Activated CD4-positive, CD25-positive, alpha-beta regulatory T cell treated with anti-CD3 and anti-CD28 coated beads, Interleukin-2, amount 50 U/mL, for 72 hours (primary cell): ENCODE measurements around the gene DNAH12.
"Not testable (repeated sequence)": the region's sequence is repeated elsewhere in the genome, so short reads cannot be mapped to it uniquely, and the experiment has no call there.

Experiments
- DNase-seq: peaks from one replicate; pipeline ENCODE4 v3.0.0; 2021

Gene DNAH12

GRCh38 chr3:57538465-57538864, 5.7 kb downstream of the DNAH12 start:
- no peak for DNase-seq

- no peak for DNase-seq
Measured at GRCh38 chr3:57530071-57530608, 14.0 kb downstream of the DNAH12 start.

GRCh38 chr3:57518276-57518915, 25.7 kb downstream of the DNAH12 start:
- no peak for DNase-seq

GRCh38 chr3:57512166-57512565, 32.0 kb downstream of the DNAH12 start:
- no peak for DNase-seq

- no peak for DNase-seq
Measured at GRCh38 chr3:57505901-57506300, 38.2 kb downstream of the DNAH12 start.

- no peak for DNase-seq
Measured at GRCh38 chr3:57500506-57500905, 43.6 kb downstream of the DNAH12 start.

- no peak for DNase-seq
Measured at GRCh38 chr3:57497904-57498303, 46.2 kb downstream of the DNAH12 start.

GRCh38 chr3:57484563-57484962, 59.6 kb downstream of the DNAH12 start:
- DNase-seq, result no peak

- not testable (repeated sequence) for DNase-seq
Measured at GRCh38 chr3:57477193-57477592, 67.0 kb downstream of the DNAH12 start.

- DNase-seq, result no peak
Measured at GRCh38 chr3:57464801-57465200, 79.3 kb downstream of the DNAH12 start.

- no peak for DNase-seq
Measured at GRCh38 chr3:57464011-57464410, 80.1 kb downstream of the DNAH12 start.

GRCh38 chr3:57451150-57451846, 92.8 kb downstream of the DNAH12 start:
- no peak for DNase-seq

GRCh38 chr3:57449276-57449847, 94.8 kb downstream of the DNAH12 start:
- DNase-seq, result not testable (repeated sequence)

GRCh38 chr3:57448489-57448888, 95.7 kb downstream of the DNAH12 start:
- DNase-seq, result not testable (repeated sequence)

- DNase-seq, result no peak
Measured at GRCh38 chr3:57446318-57446841, 97.8 kb downstream of the DNAH12 start.

- DNase-seq, result no peak
Measured at GRCh38 chr3:57444469-57444868, 99.7 kb downstream of the DNAH12 start.

GRCh38 chr3:57440144-57440543, 104.0 kb downstream of the DNAH12 start:
- DNase-seq, result not testable (repeated sequence)

- DNase-seq, result not testable (repeated sequence)
Measured at GRCh38 chr3:57438460-57438859, 105.7 kb downstream of the DNAH12 start.

- no peak for DNase-seq
Measured at GRCh38 chr3:57436195-57436761, 107.9 kb downstream of the DNAH12 start.

- no peak for DNase-seq
Measured at GRCh38 chr3:57434041-57434440, 110.1 kb downstream of the DNAH12 start.

- no peak for DNase-seq
Measured at GRCh38 chr3:57423335-57423734, 120.8 kb downstream of the DNAH12 start.

GRCh38 chr3:57421336-57421735, 122.8 kb downstream of the DNAH12 start:
- no peak for DNase-seq

- DNase-seq, result no peak
Measured at GRCh38 chr3:57420001-57420400, 124.1 kb downstream of the DNAH12 start.
